GM12892 (cell line): ENCODE results near the gene RIGI.
"Not testable (repeated sequence)": the region's sequence is repeated elsewhere in the genome, so short reads cannot be mapped to it uniquely, and the experiment has no call there.

Experiments used
- DNase-seq: peaks from one replicate; pipeline ENCODE4 v3.0.0; 2011; ENCODE audit not compliant: insufficient read length
- FAIRE-seq: peaks from 2 replicates; lab custom pipeline; 2011; peaks lifted over from hg19 to GRCh38; lab: Jason Lieb, UNC
- POLR2A ChIP-seq: IDR thresholded peaks from 2 replicates; pipeline ENCODE4 v1.6.1; 2011; ENCODE audit warnings: low read depth, low read length, control low read depth
- POLR2AphosphoS5 ChIP-seq: IDR thresholded peaks from 2 replicates; pipeline ENCODE4 v1.6.1; 2011; ENCODE audit warnings: low read depth, low read length, control low read depth
- TAF1 ChIP-seq: IDR thresholded peaks from 2 replicates; pipeline ENCODE4 v1.6.1; 2011; ENCODE audit warnings: low read depth, mild to moderate bottlenecking, control low read depth, low read length, borderline replicate concordance

Gene RIGI

GRCh38 chr9:32552172-32552872 lies 26.3 kb upstream of the RIGI start, which contains the start of the genes SMIM27 and TOPORS:
Gene SMIM27, plus strand, starts transcription at chr9:32552327. Its CDS starts 108 bp downstream, at chr9:32552435.
Gene TOPORS, minus strand, starts transcription at chr9:32552586. Its CDS starts 150 bp downstream, at chr9:32552436.
- TF ChIP-seq TAF1, result peak; percentile 99
- TF ChIP-seq POLR2A, result peak; percentile 92
- peak; percentile 77; the same call in 1 of the 2 replicates for TF ChIP-seq POLR2AphosphoS5
- DNase-seq (peak; percentile 74), FAIRE-seq (peak; percentile 93)

- DNase-seq, result no peak
Observed at GRCh38 chr9:32551276-32552051, 25.5 kb upstream of the RIGI start.

GRCh38 chr9:32550562-32551275 lies 24.7 kb upstream of the RIGI start:
- DNase-seq, result peak; percentile 94
- TF ChIP-seq TAF1 (no peak), POLR2A (peak; percentile 39; the same call in 1 of the 2 replicates)
- FAIRE-seq, result peak; percentile 87

More at GRCh38 chr9:32551276-32552051, 25.5 kb upstream of the RIGI start:
- TF ChIP-seq POLR2AphosphoS5 (no peak), TAF1 (no peak), POLR2A (no peak)
- FAIRE-seq, result peak; percentile 71

- no peak for FAIRE-seq
- no peak for TF ChIP-seq POLR2A
- TF ChIP-seq TAF1, result no peak
- TF ChIP-seq POLR2AphosphoS5, result no peak
- DNase-seq, result no peak
Observed at GRCh38 chr9:32550150-32550561, 24.2 kb upstream of the RIGI start.

GRCh38 chr9:32548213-32548612 lies 22.2 kb upstream of the RIGI start:
- not testable (repeated sequence) for DNase-seq, FAIRE-seq

- DNase-seq (no peak), FAIRE-seq (no peak)
- TF ChIP-seq POLR2AphosphoS5, result no peak
- TF ChIP-seq POLR2A, result no peak
- TF ChIP-seq TAF1, result no peak
Observed at GRCh38 chr9:32545884-32546283, 19.9 kb upstream of the RIGI start.

- DNase-seq (no peak), FAIRE-seq (no peak)
- TF ChIP-seq POLR2A (no peak), TAF1 (no peak), POLR2AphosphoS5 (no peak)
Observed at GRCh38 chr9:32543047-32543446, 17.1 kb upstream of the RIGI start.

GRCh38 chr9:32533816-32534215 lies 7.8 kb upstream of the RIGI start:
- DNase-seq (no peak), FAIRE-seq (no peak)
- TF ChIP-seq POLR2A, result no peak
- no peak for TF ChIP-seq TAF1
- TF ChIP-seq POLR2AphosphoS5, result no peak

GRCh38 chr9:32533336-32533735 lies 7.3 kb upstream of the RIGI start:
- FAIRE-seq, result no peak
- no peak for TF ChIP-seq TAF1
- TF ChIP-seq POLR2AphosphoS5, result no peak
- no peak for TF ChIP-seq POLR2A
- no peak for DNase-seq

- TF ChIP-seq TAF1 (no peak), POLR2A (no peak), POLR2AphosphoS5 (no peak)
- DNase-seq (no peak), FAIRE-seq (no peak)
Observed at GRCh38 chr9:32526707-32527048, 682 bp upstream of the RIGI start.

GRCh38 chr9:32525709-32526030 lies 326 bp downstream of the RIGI start:
- DNase-seq, result no peak
- TF ChIP-seq POLR2AphosphoS5 (no peak), TAF1 (no peak), POLR2A (no peak)
- FAIRE-seq, result no peak
